HepG2 (cell line): ENCODE results near the gene ARHGAP15. TPM values are rescaled to one million over a fixed set of nuclear protein-coding genes. Genes with fewer than 3 reads are reported as not detected.

Source experiments
- ATAC-seq: fragments of 200-7000 bp; cut with Tn5 transposase; 3 replicates; pipeline ENCODE4 v1.9.1; 2020; ENCODE audit warnings: mild to moderate bottlenecking, moderate library complexity
- BruUV-seq: library from RNA; stranded (reverse); fragments of 400-500 nt; replicated peaks from 2 replicates; lab custom pipeline; 2021; lab: Mats Ljungman, UMichigan
- CTCF ChIA-PET: fragments of 300-600 bp; formaldehyde crosslinking; extraction: SDS; loops from one replicate; lab custom pipeline; 2021; ENCODE audit warnings: low total read pairs, inconsistent platforms, low intra/inter-chr PET ratio; lab: Yijun Ruan, JAX
- POLR2A ChIA-PET: fragments of 350-600 bp; sonication (Branson Sonifier 250); formaldehyde crosslinking; loops from one replicate; lab custom pipeline; 2020; ENCODE audit warnings: antibody characterized with exemption, inconsistent platforms; lab: Yijun Ruan, JAX
- DNase-seq: peaks from one replicate; pipeline ENCODE4 v3.0.0-alpha.2; 2015; ENCODE audit warnings: low spot score
- FAIRE-seq: peaks from 3 replicates; lab custom pipeline; 2011; peaks lifted over from hg19 to GRCh38; lab: Jason Lieb, UNC
- H2AFZ ChIP-seq: one replicate; pipeline ENCODE4 v1.6.1; 2011; ENCODE audit warnings: low read length, inconsistent platforms
- H3K27ac ChIP-seq: fragments of 300-600 bp; 3 replicates; pipeline ENCODE4 v1.8.0; 2011; ENCODE audit warnings: mixed run types, mild to moderate bottlenecking, mixed read lengths, low read length, inconsistent platforms; ENCODE audit not compliant: insufficient read depth; ENCODE audit errors: extremely low read length
- H3K27me3 ChIP-seq, 2 experiments: fragments of 200-600 bp in 1 of 2; 2 replicates in 1 of 2; 3 replicates in 1 of 2; pipeline versions ENCODE4 v1.6.0 to v1.8.0; 2011; ENCODE audit warnings: low read length in 2 of 2, mild to moderate bottlenecking in 2 of 2, moderate library complexity in 2 of 2, inconsistent platforms in 1 of 2; ENCODE audit not compliant: insufficient read depth in 2 of 2, control insufficient read depth in 1 of 2
- H3K36me3 ChIP-seq, 2 experiments: fragments of 200-600 bp in 1 of 2; replicated peaks in 1 of 2; 2 replicates in 1 of 2; 3 replicates in 1 of 2; pipeline versions ENCODE4 v1.5.1 to v1.8.0; 2011; ENCODE audit warnings: low read length in 2 of 2, inconsistent platforms in 1 of 2; ENCODE audit not compliant: insufficient read depth in 2 of 2, control insufficient read depth in 1 of 2
- H3K4me1 ChIP-seq: 2 replicates; pipeline ENCODE4 v1.5.1; 2012; ENCODE audit warnings: low read length, inconsistent platforms; ENCODE audit not compliant: insufficient read depth
- H3K4me2 ChIP-seq: 2 replicates; pipeline ENCODE4 v1.6.0; 2011; ENCODE audit warnings: low read depth, low read length, inconsistent platforms
- H3K4me3 ChIP-seq, 3 experiments: fragments of 200-600 bp in 1 of 3; sonication (generic), shearing (Covaris generic) in 1 of 3; replicated peaks in 1 of 3; 2 replicates each; pipeline ENCODE4 v1.5.1; 2011 to 2016; ENCODE audit warnings: low read length in 3 of 3, inconsistent platforms in 2 of 3, low read depth in 2 of 3, mild to moderate bottlenecking in 2 of 3, control low read depth in 1 of 3, mixed read lengths in 1 of 3; ENCODE audit not compliant: insufficient read depth in 1 of 3
- H3K79me2 ChIP-seq: one replicate; pipeline ENCODE4 v1.6.1; 2011; ENCODE audit warnings: low read length, inconsistent platforms; ENCODE audit not compliant: insufficient read depth
- H3K9ac ChIP-seq: 2 replicates; pipeline ENCODE4 v1.6.0; 2011; ENCODE audit warnings: mild to moderate bottlenecking, low read depth, low read length, inconsistent platforms; ENCODE audit not compliant: insufficient read depth
- H3K9me3 ChIP-seq: 2 replicates; pipeline ENCODE4 v1.5.1; 2012; ENCODE audit warnings: mild to moderate bottlenecking, low read length
- H4K20me1 ChIP-seq: 2 replicates; pipeline ENCODE4 v1.6.0; 2011; ENCODE audit warnings: inconsistent platforms, mild to moderate bottlenecking, low read length, moderate library complexity; ENCODE audit not compliant: insufficient read depth
- BORCS8-MEF2B ChIP-seq: sonication (generic); formaldehyde crosslinking; IDR thresholded peaks from 2 replicates; pipeline ENCODE4 v1.8.0; 2022; ENCODE audit warnings: mild to moderate bottlenecking, missing genetic modification reagents
- CCAR2 ChIP-seq: fragments of 200-400 bp; formaldehyde crosslinking; optimal IDR thresholded peaks from 2 replicates; pipeline ENCODE3; 2018; ENCODE audit warnings: low read depth, mild to moderate bottlenecking, low read length, moderate library complexity
- DPF2 ChIP-seq: sonication (generic); formaldehyde crosslinking; IDR thresholded peaks from 2 replicates; pipeline ENCODE4 v1.4.0; 2020; ENCODE audit warnings: mild to moderate bottlenecking, low read depth, missing genetic modification reagents, borderline replicate concordance
- HMG20B ChIP-seq: conservative IDR thresholded peaks from 2 replicates; pipeline ENCODE4 v1.6.1; 2016; ENCODE audit warnings: missing genetic modification reagents, missing compliant biosample characterization
- MAFK ChIP-seq, 2 experiments: IDR thresholded peaks in 1 of 2; conservative IDR thresholded peaks in 1 of 2; 2 replicates each; pipeline ENCODE4 v1.6.1; 2011; ENCODE audit warnings: improper control_type of control experiment in 2 of 2, low read length in 2 of 2
- SETDB1 ChIP-seq: sonication (generic); formaldehyde crosslinking; IDR thresholded peaks from 2 replicates; pipeline ENCODE4 v1.5.1; 2020; ENCODE audit warnings: missing genetic modification reagents, mild to moderate bottlenecking, borderline replicate concordance
- ZNF101 ChIP-seq: sonication (generic); formaldehyde crosslinking; IDR thresholded peaks from 2 replicates; pipeline ENCODE4 v1.4.0; 2020; ENCODE audit warnings: mild to moderate bottlenecking, low read depth, missing genetic modification reagents, borderline replicate concordance
- ZNF557 ChIP-seq: sonication (generic); formaldehyde crosslinking; IDR thresholded peaks from 2 replicates; pipeline ENCODE4 v1.4.0; 2020; ENCODE audit warnings: missing genetic modification reagents
- WGBS: methylation state at CpG from one replicate; pipeline ENCODE4 v1.1.6; 2017; ENCODE audit warnings: low lambda C conversion rate; 5-methylcytosine and 5-hydroxymethylcytosine counted together
- in situ Hi-C: cut with HindIII; loops from 2 replicates; pipeline ENCODE4 v1.10.0; 2017; ENCODE audit warnings: low pct_unique_long_range_greater_than_20kb; ENCODE audit not compliant: extremely low pct_ligation_motif_present
- intact Hi-C: fragments of 100-400 bp; cut with micrococcal nuclease; formaldehyde crosslinking; loops from one replicate; pipeline ENCODE4 v1.10.0; 2022; ENCODE audit not compliant: unreplicated experiment
- polyA plus RNA-seq, 8 experiments: library from polyadenylated mRNA; depleted of rRNA in 3 of 8; stranded (reverse) in 7 of 8; unstranded in 1 of 8; fragments of >200 nt; fragmentation: Illumina TruSeq in 4 of 8; extraction: Trizol in 4 of 8; gene quantifications; 2 replicates each; pipeline versions ENCODE4 v1.2.1 to v1.2.3, GENCODE V29; 2011 to 2016; ENCODE audit warnings: low read depth in 4 of 8, missing spikeins in 1 of 8, mixed read lengths in 1 of 8; ENCODE audit not compliant: insufficient read depth in 1 of 8
- total RNA-seq, 5 experiments: library from RNA; depleted of rRNA; stranded (reverse); fragments of >200 nt; fragmentation: Illumina TruSeq; extraction: Trizol; gene quantifications; 2 replicates each; pipeline ENCODE4 v1.2.3, GENCODE V29; 2016; ENCODE audit warnings: low read depth in 1 of 5

ARHGAP15 gene
- total and polyA plus RNA-seq, 2 of the 13 experiments (the other 11 are each of a cell fraction or from before 2014, with no cell fraction given): 0.04 TPM; not detected in 1

GRCh38 chr2:143451642-143452281 lies 322.5 kb downstream of the ARHGAP15 start:
- Histone ChIP-seq H3K4me2 (no peak overlapping the region), H4K20me1 (no peaks in the 10 kb centered on the region), H3K4me3 (no peak overlapping the region), H3K9me3 (no peaks in the 10 kb centered on the region), H3K79me2 (no peaks in the 10 kb centered on the region), H3K9ac (no peak overlapping the region), H3K4me1 (no peaks in the 10 kb centered on the region), H3K27ac (no peak overlapping the region), H3K36me3 (no peaks in the 10 kb centered on the region), H3K27me3 (no peaks in the 10 kb centered on the region), H2AFZ (no peak overlapping the region)
- in situ Hi-C loops: no loop called here
- DNase-seq (no peak), ATAC-seq (no peak), FAIRE-seq (no peak)
- 10% methylated on average over 4 of the region's 4 CpGs for WGBS
- POLR2A ChIA-PET: no interaction called here
- no peak for TF ChIP-seq ZNF101 (CRISPR knock-in tag)
- no peak for TF ChIP-seq DPF2 (CRISPR knock-in tag)
- no TSS peak for BruUV-seq
- intact Hi-C loops: no loop called here
- CTCF ChIA-PET: no interaction called here

DNA sequence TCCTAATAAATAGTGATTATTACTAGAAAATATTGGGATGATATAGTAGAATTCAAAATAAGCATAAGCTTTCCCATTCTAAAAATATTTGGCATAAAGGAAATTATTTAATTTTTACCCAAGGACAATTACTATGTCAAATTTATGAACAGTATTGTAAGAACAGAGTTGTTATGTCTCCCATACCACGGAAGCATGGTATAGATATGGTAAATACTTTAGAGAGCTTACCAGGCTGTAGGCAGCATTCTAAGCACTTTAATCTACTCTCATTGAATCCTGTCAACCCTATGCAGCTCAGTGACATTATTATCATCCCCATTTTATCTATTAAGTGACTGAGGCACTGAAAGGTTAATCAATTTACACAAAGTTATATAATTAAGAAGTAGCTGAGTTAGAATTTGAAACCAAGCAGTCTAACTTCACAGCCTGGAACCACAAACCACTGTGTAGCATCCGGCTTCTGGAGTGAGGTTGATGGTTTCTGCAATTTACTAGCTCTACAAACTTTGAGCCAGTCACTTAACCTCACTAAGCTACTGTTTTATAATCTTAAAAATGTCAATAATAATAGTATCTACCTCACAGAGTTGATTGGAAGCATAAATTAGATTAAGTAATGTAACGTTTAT lies 323.7 kb downstream of the ARHGAP15 start:
- FAIRE-seq: no peak
- no TSS peak for BruUV-seq
- POLR2A ChIA-PET: no interaction called here
- H3K4me2 ChIP-seq: no peak overlapping the region
- ATAC-seq: no peak
- H3K27ac ChIP-seq: no peak overlapping the region
- no peaks in the 10 kb centered on the region for H3K9me3 ChIP-seq
- H3K4me1 ChIP-seq: no peaks in the 10 kb centered on the region
- H4K20me1 ChIP-seq: no peaks in the 10 kb centered on the region
- no peaks in the 10 kb centered on the region for H3K27me3 ChIP-seq
- 0% methylated on average over 3 of the region's 3 CpGs for WGBS
- H3K36me3 ChIP-seq: no peaks in the 10 kb centered on the region
- no peak for TF ChIP-seq SETDB1 (CRISPR knock-in tag)
- no peak for TF ChIP-seq ZNF557 (CRISPR knock-in tag)
- TF ChIP-seq CCAR2: no peak
- TF ChIP-seq BORCS8-MEF2B: no peak
- TF ChIP-seq MAFK (conservative IDR thresholded peaks at IDR 0.05 in 1 of 2, IDR thresholded peaks at IDR 0.05 in 1 of 2; ENCODE audit: low read length in 2 of 2): no peak
- no peak for TF ChIP-seq HMG20B (CRISPR knock-in tag)
- TF ChIP-seq, all 625 proteins: peak for 0
- no peak for DNase-seq
- H3K4me3 ChIP-seq: no peak overlapping the region
- CTCF ChIA-PET: no interaction called here
- intact Hi-C loops (no loop called here), in situ Hi-C loops (no loop called here)
- H3K9ac ChIP-seq: no peak overlapping the region
- H2AFZ ChIP-seq: no peak overlapping the region
- H3K79me2 ChIP-seq: no peaks in the 10 kb centered on the region
